Measurements from ENCODE around the gene SLC41A2.

Gene SLC41A2

GRCh38 chr12:104969343-104969742, 11.3 kb upstream of the SLC41A2 start:
- Mint-ChIP-seq H3K9me3 (no peaks in the 10 kb centered on the region), H3K4me1 (peaks cover 5% of the 10 kb centered on the region), H3K36me3 (ENCODE audit: low read depth) (no peaks in the 10 kb centered on the region), H3K27me3 (ENCODE audit: low read depth) (no peaks in the 10 kb centered on the region), H3K4me3 (no peak overlapping the region), H3K27ac (no peak overlapping the region)
- TF ChIP-seq CTCF (IDR thresholded peaks at IDR 0.05; ENCODE audit: unreplicated experiment in 3 of 3): no peak

GRCh38 chr12:104966677-104967076, 8.6 kb upstream of the SLC41A2 start:
- Mint-ChIP-seq H3K36me3 (ENCODE audit: low read depth) (no peaks in the 10 kb centered on the region), H3K4me3 (no peak overlapping the region), H3K27me3 (ENCODE audit: low read depth) (peaks cover 10% of the 10 kb centered on the region), H3K9me3 (no peaks in the 10 kb centered on the region), H3K27ac (no peak overlapping the region), H3K4me1 (peaks cover 17% of the 10 kb centered on the region)
- TF ChIP-seq CTCF (IDR thresholded peaks at IDR 0.05; ENCODE audit: unreplicated experiment in 3 of 3): no peak

- Mint-ChIP-seq H3K4me3 (no peak overlapping the region), H3K4me1 (peaks cover 22% of the 10 kb centered on the region), H3K27me3 (ENCODE audit: low read depth) (peaks cover 12% of the 10 kb centered on the region), H3K27ac (no peak overlapping the region), H3K9me3 (no peaks in the 10 kb centered on the region), H3K36me3 (ENCODE audit: low read depth) (no peaks in the 10 kb centered on the region)
- TF ChIP-seq CTCF (IDR thresholded peaks at IDR 0.05; ENCODE audit: unreplicated experiment in 3 of 3): no peak
Measured at GRCh38 chr12:104964856-104965205, 6.7 kb upstream of the SLC41A2 start.

- H3K36me3 Mint-ChIP-seq (ENCODE audit: low read depth): no peaks in the 10 kb centered on the region
- no peak for TF ChIP-seq CTCF (IDR thresholded peaks at IDR 0.05; ENCODE audit: unreplicated experiment in 3 of 3)
- peaks cover 17% of the 10 kb centered on the region for H3K27me3 Mint-ChIP-seq (ENCODE audit: low read depth)
- H3K9me3 Mint-ChIP-seq: no peaks in the 10 kb centered on the region
- H3K4me1 Mint-ChIP-seq: peaks cover 27% of the 10 kb centered on the region
- no peak overlapping the region for H3K27ac Mint-ChIP-seq
- H3K4me3 Mint-ChIP-seq: no peak overlapping the region
Measured at GRCh38 chr12:104964167-104964855, 6.2 kb upstream of the SLC41A2 start.

GRCh38 chr12:104963757-104964156, 5.7 kb upstream of the SLC41A2 start:
- H3K9me3 Mint-ChIP-seq: no peaks in the 10 kb centered on the region

More at GRCh38 chr12:104963757-104964156, 5.7 kb upstream of the SLC41A2 start:
- H3K36me3 Mint-ChIP-seq (ENCODE audit: low read depth): no peaks in the 10 kb centered on the region
- TF ChIP-seq CTCF (IDR thresholded peaks at IDR 0.05; ENCODE audit: unreplicated experiment in 3 of 3): no peak
- no peak overlapping the region for H3K27ac Mint-ChIP-seq
- peaks cover 32% of the 10 kb centered on the region for H3K4me1 Mint-ChIP-seq
- peaks cover 19% of the 10 kb centered on the region for H3K27me3 Mint-ChIP-seq (ENCODE audit: low read depth)
- H3K4me3 Mint-ChIP-seq: no peak overlapping the region
